NCI-H1092 (cell line): ENCODE results near the gene SLC12A8.

Experiments used
- DNase-seq: peaks from one replicate; lab custom pipeline; 2025; lab: John Stamatoyannopoulos, UW

The SLC12A8 gene

DNA sequence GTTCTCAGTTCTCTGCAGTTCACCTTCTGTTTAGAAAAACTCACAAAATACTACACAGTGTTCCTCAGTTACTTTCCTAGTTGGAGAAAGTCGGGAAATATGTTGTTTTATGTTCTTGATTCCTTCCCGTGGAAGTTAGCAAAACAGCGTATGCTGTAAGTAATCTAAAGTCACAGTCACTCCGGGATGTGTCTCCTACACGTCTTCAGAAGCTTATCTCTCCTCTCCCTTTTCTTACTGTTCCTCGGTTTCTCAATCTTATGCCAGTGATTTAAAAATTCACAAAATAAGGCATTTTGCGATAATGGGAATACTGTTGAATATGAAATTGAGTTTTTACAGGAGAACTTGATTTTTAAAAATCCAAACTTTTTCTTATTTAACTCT is 158.5 kb downstream of the SLC12A8 start:
- no peak for DNase-seq

DNA sequence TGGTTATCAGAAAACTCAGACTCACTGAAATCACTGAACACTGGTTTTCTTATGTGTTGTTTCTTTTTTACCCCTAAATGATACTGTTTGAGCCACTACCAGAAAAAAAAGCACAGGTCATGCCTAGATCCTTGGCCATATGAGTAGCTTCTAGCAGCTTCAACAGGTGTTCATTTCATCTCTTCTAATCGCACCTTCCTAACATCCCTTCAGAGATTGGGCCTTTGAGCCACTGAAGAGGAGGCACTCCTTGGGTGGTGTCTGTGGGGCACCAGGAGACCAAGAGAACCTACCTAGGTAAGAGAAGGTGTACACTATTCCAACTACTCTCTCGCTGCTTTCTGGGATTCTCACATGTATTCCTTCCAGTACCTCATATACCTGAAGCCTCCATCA is 159.2 kb downstream of the SLC12A8 start:
- no peak for DNase-seq

DNA sequence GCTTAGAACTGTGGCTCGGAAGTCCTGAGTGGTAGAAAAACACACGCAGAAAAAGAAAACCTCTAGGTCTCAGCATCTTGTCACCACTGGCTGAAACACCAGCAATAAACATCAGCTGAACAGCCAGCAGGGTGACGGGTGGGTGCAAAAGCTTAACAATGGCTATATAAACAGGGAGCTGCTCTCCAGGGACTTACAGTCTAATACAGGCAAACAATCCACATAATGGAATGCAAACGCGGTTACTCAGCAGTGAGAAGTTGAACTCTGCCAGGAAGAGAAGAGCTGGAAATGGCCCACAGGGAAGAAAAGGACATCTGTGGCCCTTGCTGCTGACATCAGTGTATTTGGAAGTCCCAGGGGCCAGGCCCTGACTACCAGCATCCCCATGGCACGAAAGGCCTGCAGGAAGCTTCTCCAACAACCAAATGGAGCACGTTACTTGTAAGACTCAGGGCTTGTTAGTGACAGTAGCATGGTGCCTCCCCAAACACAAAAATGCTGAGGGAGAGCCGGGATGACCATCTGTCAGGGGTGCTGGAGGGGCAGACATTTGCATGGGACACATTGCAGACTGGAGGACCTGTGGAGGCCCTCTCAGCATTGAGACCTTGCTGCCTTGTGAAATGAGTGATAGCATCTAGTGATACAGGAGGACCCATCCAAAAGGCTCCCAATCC is 159.8 kb downstream of the SLC12A8 start:
- DNase-seq: no peak

DNA sequence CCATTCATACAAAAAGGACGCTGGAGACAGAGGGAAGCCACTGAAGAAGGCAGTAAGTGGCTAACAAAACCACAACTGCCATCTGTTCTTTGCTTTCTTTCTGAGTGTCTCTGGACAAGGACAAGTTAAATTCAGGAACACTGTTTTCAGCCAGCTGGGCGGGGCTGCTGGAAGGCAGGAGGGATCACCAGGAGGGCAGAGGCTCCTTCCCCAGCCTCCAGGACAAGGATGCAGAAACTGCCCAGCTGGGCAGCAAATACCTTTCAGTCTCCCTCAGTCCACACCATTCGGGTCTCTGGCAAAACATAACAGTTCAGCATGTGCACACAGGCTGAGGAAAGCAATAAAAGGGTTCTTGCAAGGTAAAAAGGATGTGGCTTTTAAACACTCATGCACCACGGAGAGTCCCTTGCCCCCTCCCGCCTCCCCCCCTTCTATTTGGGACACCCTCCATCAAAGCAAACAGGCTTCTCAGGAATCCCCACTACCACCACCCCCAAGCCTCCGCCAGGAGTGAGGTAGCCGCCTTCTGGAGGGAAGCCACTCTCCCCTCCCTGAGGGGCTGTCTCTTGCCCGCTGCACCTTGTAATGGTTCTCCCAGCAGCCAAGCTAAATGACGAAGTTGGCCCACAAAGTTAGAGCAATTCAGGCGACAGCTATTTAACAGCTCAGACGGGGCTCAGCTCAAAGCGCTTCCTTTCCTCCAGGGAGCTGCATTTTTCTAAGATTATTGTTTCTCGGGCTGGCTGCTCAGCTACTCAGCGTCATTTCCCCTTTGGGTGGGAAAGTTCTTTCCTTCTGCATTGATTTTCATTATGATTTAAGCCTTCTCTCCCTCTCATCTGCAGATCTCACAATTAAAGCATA is 160.6 kb downstream of the SLC12A8 start:
- DNase-seq: no peak

DNA sequence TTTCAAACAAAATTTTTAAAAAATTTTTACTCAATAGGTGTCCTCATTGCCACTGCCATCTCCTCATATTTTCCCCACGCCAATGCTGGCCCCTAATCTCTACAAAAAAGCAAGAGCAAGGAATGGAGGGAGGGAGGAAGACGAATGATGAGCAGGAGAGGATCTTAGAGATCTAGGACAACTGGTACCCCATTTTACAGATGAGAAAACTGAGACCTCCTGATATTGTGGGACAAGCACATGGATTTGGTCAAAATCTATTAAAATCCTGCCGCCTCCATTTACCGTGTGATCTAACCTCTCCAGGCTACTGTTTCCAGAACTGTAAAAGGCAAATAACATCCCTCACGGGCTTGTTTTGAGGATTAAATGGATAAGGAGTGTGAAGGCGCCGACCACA is 161.3 kb downstream of the SLC12A8 start:
- no peak for DNase-seq

GRCh38 chr3:125050488-125051090 is 162.0 kb downstream of the SLC12A8 start:
- no peak for DNase-seq

- DNase-seq: no peak
Measured at GRCh38 chr3:125048282-125048681, 164.3 kb downstream of the SLC12A8 start.

GRCh38 chr3:125045965-125046364 is 166.6 kb downstream of the SLC12A8 start:
- no peak for DNase-seq

- no peak for DNase-seq
Measured at GRCh38 chr3:125045194-125045593, 167.4 kb downstream of the SLC12A8 start.

DNA sequence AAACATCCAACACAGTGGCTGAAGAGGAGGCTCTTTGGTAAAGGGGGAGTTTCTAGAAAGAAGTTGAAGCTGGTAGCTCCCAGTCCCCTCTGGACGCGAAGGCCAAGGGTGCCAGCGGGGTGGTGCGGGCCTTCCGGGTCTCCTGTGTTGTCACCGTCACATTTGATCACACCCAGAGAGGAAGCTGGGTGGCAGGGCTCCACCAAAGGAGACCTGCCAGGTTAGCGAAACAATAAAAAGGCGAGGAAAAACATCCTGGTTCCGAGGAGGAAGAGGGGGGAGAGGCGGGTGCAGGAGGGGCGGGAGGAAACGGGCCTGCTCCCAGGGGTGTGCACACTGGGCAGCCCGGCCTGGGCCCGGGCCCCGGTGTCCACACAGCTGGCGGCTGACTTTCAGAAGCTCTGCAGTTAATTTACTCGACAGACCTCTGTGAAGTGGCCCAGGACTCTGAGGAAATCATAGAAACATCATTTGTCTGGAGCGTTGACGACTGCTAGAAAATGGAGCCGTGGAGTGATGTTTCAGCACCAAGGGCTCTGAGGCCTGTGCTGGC is 168.9 kb downstream of the SLC12A8 start:
- no peak for DNase-seq

DNA sequence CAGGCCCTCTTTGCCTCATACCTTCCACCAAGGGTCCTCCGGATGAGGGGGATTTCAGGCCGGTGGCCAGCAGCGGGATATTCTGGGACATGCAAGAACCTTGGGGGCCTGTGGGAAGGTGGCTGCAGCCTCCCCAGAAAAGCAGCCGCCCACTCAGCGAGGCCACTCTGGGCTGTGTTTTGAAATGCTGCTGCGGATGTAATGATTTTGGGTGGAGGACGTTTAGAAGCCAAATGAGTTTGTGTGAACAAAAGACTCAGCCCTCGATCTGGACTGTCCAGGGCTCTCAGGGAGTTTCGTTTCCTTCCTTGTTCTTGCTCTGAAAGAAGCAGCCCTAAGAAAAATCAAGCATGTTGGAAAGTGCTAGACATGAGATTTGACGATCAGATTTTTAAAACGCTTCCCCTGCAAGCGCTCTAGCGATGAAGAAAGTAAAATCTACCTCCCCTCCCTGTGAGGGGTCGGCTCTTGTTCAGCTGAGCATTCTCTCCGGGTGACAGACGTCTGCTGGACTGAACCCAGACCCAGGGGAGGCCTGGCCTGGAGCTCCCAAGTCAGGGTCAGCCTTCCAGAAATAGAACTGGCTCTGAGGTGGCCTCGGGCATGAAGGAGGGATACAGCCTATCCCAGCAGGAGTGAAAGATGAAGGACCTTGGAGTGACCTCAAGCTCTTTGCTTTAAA is 169.7 kb downstream of the SLC12A8 start:
- DNase-seq: no peak

- no peak for DNase-seq
Measured at GRCh38 chr3:125039131-125040100, 173.1 kb downstream of the SLC12A8 start.

DNA sequence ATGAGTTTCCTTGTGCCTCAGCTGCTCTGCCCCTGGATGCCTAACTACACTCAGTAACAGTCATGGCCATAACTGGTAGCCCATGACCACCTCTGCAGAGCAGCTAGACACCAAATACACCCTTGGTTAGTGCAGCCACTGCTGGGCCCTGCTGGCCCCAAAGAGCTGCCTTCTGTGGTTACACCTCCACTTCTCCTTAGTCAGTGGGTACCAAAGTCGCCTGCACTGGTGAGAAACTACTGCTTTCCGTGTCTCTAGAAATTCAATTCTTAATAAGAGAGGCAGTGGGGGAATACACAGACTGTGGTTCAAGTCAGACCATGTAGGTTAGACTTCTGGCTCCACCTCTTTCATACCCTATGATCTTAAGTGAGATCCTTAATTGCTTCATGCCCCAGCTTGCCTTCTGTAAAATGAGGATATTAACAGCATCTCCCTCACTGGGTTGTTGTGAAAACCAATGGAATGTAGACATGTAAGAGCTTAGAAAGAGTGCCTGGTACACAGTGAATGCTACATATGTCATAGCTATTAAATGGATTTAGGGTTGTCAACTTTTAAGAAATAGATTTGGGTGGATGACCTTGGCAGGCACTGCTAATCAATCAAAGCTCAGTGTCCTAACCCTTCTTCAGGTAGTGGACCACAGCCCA is 174.9 kb downstream of the SLC12A8 start:
- no peak for DNase-seq

DNA sequence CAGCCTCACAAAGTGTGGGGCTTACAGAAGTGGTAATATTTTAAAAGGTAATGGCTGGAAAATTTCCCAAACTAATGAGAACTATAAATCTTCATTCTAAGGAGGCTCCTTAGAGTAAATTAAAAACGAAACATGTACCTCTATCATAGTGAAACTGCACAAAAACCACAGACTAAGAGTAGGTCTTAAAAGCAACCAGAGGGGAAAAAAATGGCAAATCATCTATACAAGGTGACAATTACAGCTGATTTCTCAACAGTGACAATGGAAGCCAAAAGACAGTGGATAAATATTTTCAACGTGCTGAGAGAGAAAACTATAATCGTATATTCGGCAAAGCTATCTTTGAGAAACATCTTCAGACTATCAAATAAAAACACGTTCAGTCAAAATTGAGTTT is 177.3 kb downstream of the SLC12A8 start:
- no peak for DNase-seq

GRCh38 chr3:125033616-125034015 is 178.9 kb downstream of the SLC12A8 start:
- DNase-seq: no peak

GRCh38 chr3:125033135-125033534 is 179.4 kb downstream of the SLC12A8 start:
- DNase-seq: no peak

DNA sequence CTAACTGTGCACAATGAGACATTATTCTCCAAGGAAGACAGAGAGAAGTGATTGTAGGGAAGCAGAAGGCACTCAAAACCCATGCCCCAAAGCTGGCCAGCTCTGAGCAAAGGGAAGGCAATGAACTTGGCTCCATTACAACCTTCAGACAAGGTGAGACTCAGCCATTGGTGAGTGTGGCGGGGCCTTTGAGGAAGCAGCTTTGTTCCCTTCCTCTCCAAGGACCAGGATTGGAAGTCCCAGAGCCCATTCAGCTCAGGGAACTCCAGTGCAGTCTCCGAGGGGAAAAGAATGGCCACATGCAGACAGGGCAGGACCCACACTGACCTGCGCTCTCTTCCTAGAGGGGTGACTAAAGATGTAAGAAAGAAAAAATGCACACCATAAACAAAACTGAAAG is 179.9 kb downstream of the SLC12A8 start:
- no peak for DNase-seq
